ENCODE data around the gene CCDC112. TPM values are rescaled to one million over a fixed set of nuclear protein-coding genes. Genes with fewer than 3 reads are reported as not detected.

The CCDC112 gene
- total RNA-seq, 1 donor from 2014 or later, result 4.6 TPM

DNA sequence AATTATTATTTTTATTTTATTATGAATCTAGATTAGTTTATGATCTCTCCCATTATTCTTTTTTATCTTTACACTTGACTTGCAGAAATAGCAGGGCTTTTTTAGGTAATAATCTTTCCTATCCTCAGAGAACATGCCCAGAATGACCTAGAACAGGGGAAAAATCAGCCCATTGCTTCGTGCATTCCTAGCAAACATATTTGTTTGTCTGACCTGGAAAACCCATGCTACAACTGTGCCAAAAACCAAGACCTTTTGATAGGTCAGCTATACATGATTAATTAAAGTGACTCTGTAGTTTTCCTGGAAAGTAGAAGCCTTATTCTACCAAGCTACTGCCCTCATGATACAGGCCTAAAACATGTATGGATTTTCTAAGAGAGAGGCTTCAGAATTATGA is 24.1 kb upstream of the CCDC112 start:
- ATAC-seq (no peak), DNase-seq (no peak)
- intact Hi-C loops (cut with micrococcal nuclease), result no loop called here

- no peak for DNase-seq
- no peak for ATAC-seq
- intact Hi-C loops (cut with micrococcal nuclease), result no loop called here
These were observed 23.6 kb upstream of the CCDC112 start for GRCh38 chr5:115320006-115320405.

GRCh38 chr5:115319007-115319406 is 22.6 kb upstream of the CCDC112 start:
- ATAC-seq, result peak; percentile 83
- intact Hi-C loops (cut with micrococcal nuclease), result loop anchor here (10.0 kb wide), 1 partner anchor 56 kb away; no protein-coding TSS in a partner anchor
- no peak for DNase-seq

DNA sequence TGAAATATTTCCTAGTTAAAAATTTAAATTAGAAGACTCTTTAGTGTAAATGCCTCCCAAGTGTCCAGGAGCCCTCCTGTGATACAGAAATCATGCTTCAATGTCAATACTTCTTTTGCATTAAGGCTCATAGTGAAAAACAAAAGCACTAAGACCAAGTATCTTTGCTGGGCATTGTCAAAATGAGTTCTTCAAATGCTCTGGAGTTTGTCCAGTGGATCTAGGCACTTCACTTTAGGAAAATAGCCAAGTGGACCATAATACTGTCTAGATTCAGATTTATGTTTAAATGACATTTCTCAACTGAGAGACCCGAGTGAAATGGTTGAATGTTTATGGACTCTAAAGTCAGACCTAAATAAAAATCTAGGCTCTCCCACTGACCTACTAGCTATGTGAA is 21.3 kb upstream of the CCDC112 start:
- DNase-seq, result no peak
- intact Hi-C loops (cut with micrococcal nuclease), result loop anchor here (10.0 kb wide), 1 partner anchor 57 kb away; no protein-coding TSS in a partner anchor
- peak; percentile 22 for ATAC-seq

DNA sequence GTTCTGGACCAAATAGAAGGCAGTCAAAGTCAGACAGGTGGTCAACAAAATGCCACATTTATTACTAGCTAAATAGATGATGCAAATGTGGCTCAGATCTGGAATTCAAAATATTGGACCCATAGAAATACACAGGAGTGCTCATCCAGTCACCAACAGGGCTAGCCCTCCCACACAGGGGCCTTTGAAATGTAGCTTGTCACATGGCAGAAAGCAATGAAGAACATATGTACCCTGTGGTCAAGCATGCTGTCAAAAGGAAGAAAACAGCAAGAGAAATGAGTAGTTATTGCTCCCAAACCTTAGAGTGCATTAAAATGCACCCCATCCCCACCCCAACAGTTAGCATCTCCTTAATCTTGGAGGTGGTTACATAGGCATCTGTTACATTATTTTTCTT is 20.9 kb upstream of the CCDC112 start:
- intact Hi-C loops (cut with micrococcal nuclease), result loop anchor here (10.0 kb wide), 1 partner anchor 57 kb away; no protein-coding TSS in a partner anchor
- no peak for DNase-seq
- ATAC-seq, result no peak

DNA sequence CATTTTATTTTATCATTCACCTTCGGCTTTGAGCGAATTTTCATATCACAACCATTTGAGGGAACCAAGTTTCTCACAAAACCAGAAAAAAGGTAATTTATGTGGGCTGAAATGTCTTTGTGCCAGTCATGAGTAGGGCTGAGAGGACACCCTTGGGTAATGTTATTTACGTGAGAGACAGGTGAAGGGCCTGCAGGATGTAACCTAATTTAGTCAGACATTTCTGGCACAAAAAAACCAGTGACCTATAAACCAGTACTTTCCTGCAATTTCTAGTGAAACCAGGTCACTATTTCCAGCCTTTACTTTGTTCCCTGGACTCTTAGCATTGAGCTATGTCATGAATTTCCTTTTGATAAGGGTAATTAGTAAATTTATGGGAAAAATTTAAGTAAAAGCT is 17.2 kb upstream of the CCDC112 start:
- ATAC-seq, result no peak
- no peak for DNase-seq
- intact Hi-C loops (cut with micrococcal nuclease), result loop anchor here (10.0 kb wide), 1 partner anchor 61 kb away; no protein-coding TSS in a partner anchor

- ATAC-seq, result no peak
- intact Hi-C loops (cut with micrococcal nuclease), result loop anchor here (10.0 kb wide), 1 partner anchor 62 kb away; no protein-coding TSS in a partner anchor
These were observed 16.6 kb upstream of the CCDC112 start for GRCh38 chr5:115313052-115313451.

GRCh38 chr5:115309751-115310370 is 13.4 kb upstream of the CCDC112 start:
- no peak for DNase-seq
- intact Hi-C loops (cut with micrococcal nuclease), result loop anchor here (2.0 to 10.0 kb wide), 2 partner anchors 65 to 277 kb away; no protein-coding TSS in a partner anchor
- peak; percentile 38 for ATAC-seq

More at GRCh38 chr5:115313052-115313451, 16.6 kb upstream of the CCDC112 start:
- no peak for DNase-seq

DNA sequence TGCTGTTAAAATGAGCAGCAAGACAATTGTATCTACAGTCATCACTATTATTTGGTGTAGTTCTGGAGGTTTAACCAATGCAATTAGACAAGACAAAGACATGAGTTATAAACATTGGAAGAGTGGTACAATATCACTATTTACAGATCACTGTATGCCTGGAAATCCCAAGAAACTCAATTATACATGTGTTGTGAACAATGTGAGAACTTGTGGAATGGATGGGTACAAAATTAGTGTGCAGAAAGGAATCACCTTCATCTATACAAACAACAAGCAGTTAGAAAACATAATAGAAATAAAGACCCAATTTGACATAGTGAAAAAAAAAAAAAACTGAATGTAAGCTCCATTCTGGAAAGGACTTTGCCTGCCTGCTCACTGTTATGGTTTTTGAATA is 12.4 kb upstream of the CCDC112 start:
- intact Hi-C loops (cut with micrococcal nuclease), result loop anchor here (2.0 kb wide), 1 partner anchor 278 kb away; no protein-coding TSS in a partner anchor
- no peak for ATAC-seq
- no peak for DNase-seq

DNA sequence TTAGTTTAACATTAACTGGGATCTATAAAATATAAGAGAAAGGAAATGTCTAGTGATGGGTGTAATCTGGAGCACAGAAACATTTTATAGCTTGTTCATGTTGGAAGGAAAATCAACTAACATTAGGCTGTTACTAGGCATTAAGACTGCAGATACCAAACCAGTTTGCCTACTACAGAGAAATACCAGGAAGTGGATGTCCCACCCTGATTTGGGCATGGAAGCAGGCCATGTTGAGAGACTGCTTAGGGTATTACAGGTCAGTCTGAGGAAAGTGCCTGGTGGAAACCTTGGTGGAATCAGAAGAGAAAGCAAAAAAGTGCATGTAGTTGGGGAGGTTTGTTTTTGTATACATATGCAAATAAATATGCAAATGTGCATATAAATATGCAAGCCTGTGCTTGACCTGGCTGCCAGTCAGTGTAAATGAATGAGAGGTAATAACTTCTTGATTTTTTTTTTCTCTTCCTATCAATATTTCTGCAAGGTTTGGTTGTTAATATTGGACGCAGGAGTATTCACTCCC is 9.6 kb upstream of the CCDC112 start:
- intact Hi-C loops (cut with micrococcal nuclease), result no loop called here
- ATAC-seq, result no peak
- no peak for DNase-seq

- intact Hi-C loops (cut with micrococcal nuclease), result no loop called here
- ATAC-seq, result no peak
- no peak for DNase-seq
These were observed 8.0 kb upstream of the CCDC112 start for GRCh38 chr5:115304496-115304895.

DNA sequence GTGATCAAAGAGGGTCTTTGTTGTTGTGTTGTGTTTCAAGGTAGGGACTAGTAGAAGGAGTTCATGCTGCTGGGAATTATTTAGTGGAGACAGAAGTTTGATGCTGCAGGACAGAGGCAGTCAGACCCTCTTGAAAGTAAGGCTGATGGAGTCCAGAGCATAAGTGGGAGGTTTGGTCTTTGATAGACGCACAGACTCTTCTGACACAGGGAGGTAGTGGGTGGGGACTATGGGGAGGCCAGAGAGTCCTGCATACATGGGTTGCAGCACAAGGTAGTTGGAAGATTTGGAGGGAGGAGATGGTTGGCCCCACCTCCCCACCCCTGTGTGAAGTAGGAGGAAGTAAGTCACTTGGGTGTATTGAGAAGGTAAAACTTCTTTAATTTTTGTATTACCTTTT is 2.4 kb upstream of the CCDC112 start:
- intact Hi-C loops (cut with micrococcal nuclease), result no loop called here
- ATAC-seq, result no peak
- DNase-seq, result no peak

GRCh38 chr5:115297031-115297430 is 577 bp upstream of the CCDC112 start:
- no peak for DNase-seq
- no peak for ATAC-seq
- intact Hi-C loops (cut with micrococcal nuclease), result no loop called here

GRCh38 chr5:115295777-115296123 is 704 bp downstream of the CCDC112 start:
- ATAC-seq (peak; percentile 50), DNase-seq (no peak)
- intact Hi-C loops (cut with micrococcal nuclease), result no loop called here

DNA sequence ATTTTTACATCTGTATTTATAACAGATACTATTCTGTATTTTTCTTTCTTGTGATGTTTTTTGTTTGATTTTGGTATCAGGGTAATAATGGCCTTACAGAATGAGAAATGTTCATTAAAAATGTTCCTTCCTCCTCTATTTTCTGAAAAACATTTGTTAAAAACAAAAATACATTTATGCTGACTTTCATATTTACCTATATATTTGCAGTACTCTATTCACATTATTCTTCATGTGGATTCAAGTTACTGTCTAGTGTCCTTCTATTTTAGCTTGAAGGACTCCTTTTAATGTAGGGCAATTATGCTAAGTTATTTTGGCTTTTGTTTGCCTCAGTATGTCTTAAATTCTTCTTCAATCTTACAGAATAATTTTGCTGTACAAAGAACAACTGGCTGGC is 5.1 kb downstream of the CCDC112 start:
- intact Hi-C loops (cut with micrococcal nuclease), result no loop called here
- ATAC-seq, result no peak
- no peak for DNase-seq

- intact Hi-C loops (cut with micrococcal nuclease), result no loop called here
- ATAC-seq, result no peak
- no peak for DNase-seq
These were observed 7.3 kb downstream of the CCDC112 start for GRCh38 chr5:115289104-115289503.

DNA sequence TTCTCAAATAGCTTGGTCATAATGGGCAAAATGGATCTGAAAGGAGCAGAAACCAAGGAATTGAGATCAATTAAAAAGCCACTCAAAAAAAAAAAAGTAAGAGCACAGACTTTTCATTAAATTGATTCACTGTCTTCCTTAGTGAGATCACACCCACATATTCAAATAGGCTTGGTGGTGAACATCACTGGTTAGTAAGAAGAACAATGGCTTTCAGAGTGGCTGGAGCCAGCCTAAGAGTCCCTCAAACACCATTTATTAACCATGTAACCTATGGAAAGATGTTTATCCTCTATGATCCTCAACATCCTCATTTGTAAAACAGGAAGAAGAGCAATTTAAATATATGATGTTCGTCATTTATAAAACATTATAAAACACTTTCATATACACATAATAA is 12.4 kb downstream of the CCDC112 start:
- intact Hi-C loops (cut with micrococcal nuclease), result no loop called here
- DNase-seq (no peak), ATAC-seq (no peak)

DNA sequence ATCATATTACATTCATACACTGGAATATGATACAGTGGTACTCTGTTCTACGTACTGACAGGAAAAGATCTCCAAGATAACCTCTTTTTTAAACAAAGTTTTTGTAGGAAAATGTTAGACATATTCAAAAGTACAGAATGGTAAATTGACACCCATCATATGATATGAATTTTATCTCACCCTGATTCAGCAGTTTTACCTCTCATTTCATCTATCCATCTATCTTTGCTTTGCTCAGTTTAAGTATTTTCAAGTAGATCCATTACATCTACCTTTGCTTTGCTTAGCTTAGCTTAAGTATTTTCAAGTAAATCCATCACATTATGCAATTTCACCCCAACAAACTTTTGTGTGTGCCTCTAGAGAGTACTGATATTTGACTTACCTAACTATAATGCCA is 14.3 kb downstream of the CCDC112 start:
- DNase-seq, result no peak
- ATAC-seq, result no peak
- intact Hi-C loops (cut with micrococcal nuclease), result no loop called here

- DNase-seq (no peak), ATAC-seq (no peak)
- intact Hi-C loops (cut with micrococcal nuclease), result no loop called here
These were observed 21.9 kb downstream of the CCDC112 start for GRCh38 chr5:115274584-115274983.

- intact Hi-C loops (cut with micrococcal nuclease), result no loop called here
- DNase-seq (no peak), ATAC-seq (no peak)
These were observed 24.0 kb downstream of the CCDC112 start for GRCh38 chr5:115272297-115272958.

All from left ventricle myocardium superior (tissue), 1 donor.